Calu3 (cell line): ENCODE results near the gene RACGAP1. TPM values are rescaled to one million over a fixed set of nuclear protein-coding genes. Genes with fewer than 3 reads are reported as not detected.

Source experiments
- BruUV-seq: library from RNA; stranded (reverse); fragments of 400-500 nt; replicated peaks from 2 replicates; lab custom pipeline; 2021; lab: Mats Ljungman, UMichigan
- CTCF ChIA-PET: fragments of 300-600 bp; sonication (Branson Sonifier 250); formaldehyde crosslinking; loops from one replicate; lab custom pipeline; 2022; ENCODE audit warnings: antibody characterized with exemption; lab: Charles Lee
- DNase-seq: peaks from one replicate; pipeline ENCODE4 v3.0.0; 2022
- H3K27ac Mint-ChIP-seq: one replicate; pipeline ENCODE4 v1.8.0; 2022; ENCODE audit warnings: mixed read lengths; ENCODE audit not compliant: unreplicated experiment
- H3K27me3 Mint-ChIP-seq: one replicate; pipeline ENCODE4 v1.8.0; 2022; ENCODE audit warnings: mixed read lengths; ENCODE audit not compliant: unreplicated experiment
- H3K36me3 Mint-ChIP-seq: one replicate; pipeline ENCODE4 v1.8.0; 2022; ENCODE audit warnings: mild to moderate bottlenecking, moderate library complexity, mixed read lengths; ENCODE audit not compliant: insufficient read depth, unreplicated experiment
- H3K4me1 Mint-ChIP-seq: one replicate; pipeline ENCODE4 v1.8.0; 2022; ENCODE audit warnings: mild to moderate bottlenecking, low read depth, mixed read lengths; ENCODE audit not compliant: unreplicated experiment
- H3K4me3 Mint-ChIP-seq: one replicate; pipeline ENCODE4 v1.8.0; 2022; ENCODE audit warnings: mild to moderate bottlenecking, low read depth, moderate library complexity, mixed read lengths; ENCODE audit not compliant: unreplicated experiment
- H3K9me3 Mint-ChIP-seq: one replicate; pipeline ENCODE4 v1.8.0; 2022; ENCODE audit warnings: low read depth, mixed read lengths; ENCODE audit not compliant: unreplicated experiment
- intact Hi-C: fragments of 100-400 bp; cut with micrococcal nuclease; formaldehyde crosslinking; loops from one replicate; pipeline ENCODE4 v1.10.0; 2022; ENCODE audit not compliant: unreplicated experiment
- total RNA-seq: library from RNA; stranded (reverse); gene quantifications from 2 replicates; pipeline ENCODE4 v1.2.3, GENCODE V29; 2022
- TF ChIP-seq, protein P1 (sequence below): fragments of 200-600 bp; IDR thresholded peaks from one replicate; pipeline ENCODE4 v1.8.0; 2022; ENCODE audit warnings: antibody characterized with exemption; ENCODE audit not compliant: unreplicated experiment

The RACGAP1 gene
- total RNA-seq, 1 experiment from 2014 or later: 62.0 TPM

DNA sequence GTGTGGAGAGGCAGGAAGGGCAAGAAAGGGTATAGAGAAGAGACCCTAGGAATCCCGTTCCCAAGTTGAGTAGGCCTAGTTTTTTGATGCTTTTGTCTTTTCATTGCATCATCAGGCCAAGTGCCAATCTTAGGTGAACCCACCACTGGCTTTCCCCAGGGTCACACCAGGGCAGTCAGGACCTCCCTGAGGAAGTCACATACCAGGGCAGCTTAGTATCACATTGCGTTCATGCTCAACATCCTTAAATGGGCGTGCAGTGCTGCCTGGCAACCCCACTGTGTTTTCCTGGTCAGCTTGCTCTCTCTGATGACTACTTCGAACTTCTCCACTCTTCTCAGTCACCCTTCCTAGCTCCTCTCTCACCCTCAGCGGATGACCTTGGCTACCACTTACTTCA lies 41.1 kb upstream of the RACGAP1 start:
- TF ChIP-seq, protein P1, sequence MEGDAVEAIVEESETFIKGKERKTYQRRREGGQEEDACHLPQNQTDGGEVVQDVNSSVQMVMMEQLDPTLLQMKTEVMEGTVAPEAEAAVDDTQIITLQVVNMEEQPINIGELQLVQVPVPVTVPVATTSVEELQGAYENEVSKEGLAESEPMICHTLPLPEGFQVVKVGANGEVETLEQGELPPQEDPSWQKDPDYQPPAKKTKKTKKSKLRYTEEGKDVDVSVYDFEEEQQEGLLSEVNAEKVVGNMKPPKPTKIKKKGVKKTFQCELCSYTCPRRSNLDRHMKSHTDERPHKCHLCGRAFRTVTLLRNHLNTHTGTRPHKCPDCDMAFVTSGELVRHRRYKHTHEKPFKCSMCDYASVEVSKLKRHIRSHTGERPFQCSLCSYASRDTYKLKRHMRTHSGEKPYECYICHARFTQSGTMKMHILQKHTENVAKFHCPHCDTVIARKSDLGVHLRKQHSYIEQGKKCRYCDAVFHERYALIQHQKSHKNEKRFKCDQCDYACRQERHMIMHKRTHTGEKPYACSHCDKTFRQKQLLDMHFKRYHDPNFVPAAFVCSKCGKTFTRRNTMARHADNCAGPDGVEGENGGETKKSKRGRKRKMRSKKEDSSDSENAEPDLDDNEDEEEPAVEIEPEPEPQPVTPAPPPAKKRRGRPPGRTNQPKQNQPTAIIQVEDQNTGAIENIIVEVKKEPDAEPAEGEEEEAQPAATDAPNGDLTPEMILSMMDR: no peak
- intact Hi-C loops: no loop called here
- Mint-ChIP-seq H3K4me3 (no peak overlapping the region), H3K27ac (no peak overlapping the region), H3K27me3 (no peaks in the 10 kb centered on the region), H3K4me1 (peaks cover 9% of the 10 kb centered on the region), H3K9me3 (no peaks in the 10 kb centered on the region), H3K36me3 (peaks cover 6% of the 10 kb centered on the region)
- CTCF ChIA-PET: interaction anchor here (0.8 to 1.1 kb wide), 2 partner anchors 44 to 99 kb away, joined by 3 read pairs; no protein-coding TSS in a partner anchor
- peak; percentile 44 for DNase-seq
- BruUV-seq: no TSS peak

DNA sequence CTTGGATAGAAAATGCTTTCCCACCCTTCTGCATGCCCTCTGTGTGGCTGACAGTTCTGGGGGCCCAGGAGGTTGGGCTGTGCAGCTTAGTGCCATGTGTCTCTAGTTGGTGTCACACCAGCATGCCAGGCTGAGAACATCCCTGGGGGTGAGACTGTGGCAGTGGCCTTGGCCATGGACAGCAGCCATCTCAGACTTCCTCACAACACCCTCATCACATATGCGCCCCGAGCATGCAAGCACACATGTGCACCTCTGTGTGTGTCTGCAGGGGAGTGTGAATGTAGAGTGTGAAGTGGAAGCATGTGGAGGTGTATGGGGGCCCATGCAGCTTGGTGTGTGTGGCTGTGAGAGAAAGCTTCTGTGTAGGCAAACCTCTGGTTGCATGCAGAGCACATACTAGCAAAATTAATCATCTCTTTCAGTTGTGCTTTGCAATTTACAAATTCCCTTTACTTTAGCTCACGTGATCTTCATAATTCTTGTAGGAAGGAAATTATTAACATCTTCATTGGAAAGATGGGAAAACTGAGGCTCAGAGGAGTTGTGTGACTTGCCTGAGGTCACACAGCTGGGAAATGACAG lies 40.5 kb upstream of the RACGAP1 start:
- no peak overlapping the region for H3K27ac Mint-ChIP-seq
- TF ChIP-seq, protein P1: no peak
- intact Hi-C loops: no loop called here
- H3K9me3 Mint-ChIP-seq: no peaks in the 10 kb centered on the region
- H3K4me1 Mint-ChIP-seq: peaks cover 9% of the 10 kb centered on the region
- H3K36me3 Mint-ChIP-seq: peaks cover 3% of the 10 kb centered on the region
- BruUV-seq: no TSS peak
- CTCF ChIA-PET: interaction anchor here (0.8 to 1.1 kb wide), 2 partner anchors 45 to 99 kb away, joined by 3 read pairs; no protein-coding TSS in a partner anchor
- DNase-seq: no peak
- no peaks in the 10 kb centered on the region for H3K27me3 Mint-ChIP-seq
- no peak overlapping the region for H3K4me3 Mint-ChIP-seq

- intact Hi-C loops: no loop called here
- Mint-ChIP-seq H3K9me3 (no peaks in the 10 kb centered on the region), H3K4me3 (no peak overlapping the region), H3K36me3 (no peaks in the 10 kb centered on the region), H3K4me1 (no peaks in the 10 kb centered on the region), H3K27me3 (no peaks in the 10 kb centered on the region), H3K27ac (no peak overlapping the region)
- TF ChIP-seq, protein P1: no peak
- CTCF ChIA-PET: no interaction called here
- BruUV-seq: no TSS peak
- no peak for DNase-seq
These were observed 37.6 kb upstream of the RACGAP1 start for GRCh38 chr12:50062728-50063460.

- Mint-ChIP-seq H3K27ac (no peak overlapping the region), H3K36me3 (peaks cover 6% of the 10 kb centered on the region), H3K4me1 (no peaks in the 10 kb centered on the region), H3K27me3 (peaks cover 4% of the 10 kb centered on the region), H3K9me3 (no peaks in the 10 kb centered on the region), H3K4me3 (no peak overlapping the region)
- CTCF ChIA-PET: no interaction called here
- DNase-seq: no peak
- TF ChIP-seq, protein P1: no peak
- intact Hi-C loops: no loop called here
- no TSS peak for BruUV-seq
These were observed 36.8 kb upstream of the RACGAP1 start for GRCh38 chr12:50061946-50062686.
